CD14-positive monocyte (primary cell): ENCODE results near the gene BAZ1A. TPM values are rescaled to one million over a fixed set of nuclear protein-coding genes. Genes with fewer than 3 reads are reported as not detected.

Source experiments
- DNase-seq, 3 donors: peaks; one replicate each; pipeline ENCODE4 v3.0.0-alpha.2; 2011 to 2022
- H2AFZ ChIP-seq: 2 replicates; pipeline ENCODE4 v1.6.0; 2012; ENCODE audit warnings: mild to moderate bottlenecking, low read depth, low read length, inconsistent platforms; ENCODE audit not compliant: insufficient read depth, poor library complexity, severe bottlenecking
- H3K27ac ChIP-seq, 2 donors: 1 replicate in 1 of 2; 2 replicates in 1 of 2; pipeline ENCODE4 v1.5.1; 2012 to 2013; ENCODE audit warnings: low read length in 2 of 2, control low read depth in 1 of 2, inconsistent platforms in 1 of 2, low read depth in 1 of 2, mild to moderate bottlenecking in 1 of 2
- H3K27me3 ChIP-seq, 2 donors: one replicate each; pipeline versions ENCODE4 v1.6.0 to v1.6.1; 2011 to 2013; ENCODE audit warnings: low read length in 2 of 2; ENCODE audit not compliant: control insufficient read depth in 2 of 2, insufficient read depth in 2 of 2
- H3K36me3 ChIP-seq, 2 donors: replicated peaks in 1 of 2; 1 replicate in 1 of 2; 2 replicates in 1 of 2; pipeline versions ENCODE4 v1.5.1 to v1.6.1; 2012 to 2013; ENCODE audit warnings: low read length in 2 of 2, control low read depth in 1 of 2, inconsistent platforms in 1 of 2, mild to moderate bottlenecking in 1 of 2; ENCODE audit not compliant: insufficient read depth in 2 of 2, control insufficient read depth in 1 of 2
- H3K4me1 ChIP-seq, 2 donors: 1 replicate in 1 of 2; 2 replicates in 1 of 2; pipeline versions ENCODE4 v1.5.1 to v1.6.1; 2012 to 2013; ENCODE audit warnings: low read length in 2 of 2, control low read depth in 1 of 2, inconsistent platforms in 1 of 2, mild to moderate bottlenecking in 1 of 2, moderate library complexity in 1 of 2; ENCODE audit not compliant: insufficient read depth in 2 of 2, control insufficient read depth in 1 of 2
- H3K4me2 ChIP-seq: replicated peaks from 2 replicates; pipeline ENCODE3; 2012; ENCODE audit warnings: low read length, moderate library complexity, mild to moderate bottlenecking; ENCODE audit not compliant: poor library complexity, severe bottlenecking; ENCODE audit errors: extremely low read depth
- H3K4me3 ChIP-seq, 3 experiments: fragments of 200-600 bp in 1 of 3; sonication (generic) in 1 of 3; replicated peaks in 1 of 3; 1 replicate in 2 of 3; 2 replicates in 1 of 3; pipeline ENCODE4 v1.5.1; 2011 to 2013; ENCODE audit warnings: low read length in 3 of 3, mild to moderate bottlenecking in 3 of 3, control low read depth in 2 of 3, low read depth in 2 of 3, inconsistent platforms in 1 of 3, moderate library complexity in 1 of 3
- H3K79me2 ChIP-seq: 2 replicates; pipeline ENCODE4 v1.6.0; 2012; ENCODE audit warnings: mild to moderate bottlenecking, control low read depth, inconsistent platforms, low read length, moderate library complexity; ENCODE audit not compliant: insufficient read depth
- H3K9ac ChIP-seq: 2 replicates; pipeline ENCODE4 v1.6.0; 2017; ENCODE audit warnings: low read length, mild to moderate bottlenecking; ENCODE audit not compliant: insufficient read depth, poor library complexity, severe bottlenecking
- H3K9me3 ChIP-seq, 2 donors: replicated peaks in 1 of 2; 1 replicate in 1 of 2; 2 replicates in 1 of 2; pipeline versions ENCODE4 v1.5.1 to v1.6.1; 2012 to 2013; ENCODE audit warnings: low read length in 2 of 2, control low read depth in 1 of 2; ENCODE audit not compliant: control insufficient read depth in 1 of 2, insufficient read depth in 1 of 2
- H4K20me1 ChIP-seq: 2 replicates; pipeline ENCODE4 v1.6.0; 2012; ENCODE audit warnings: mild to moderate bottlenecking, low read length, control low read depth, moderate library complexity; ENCODE audit not compliant: insufficient read depth
- H3K27ac Mint-ChIP-seq, 7 donors: one replicate each; pipeline ENCODE4 v1.8.0; 2020; ENCODE audit warnings: mild to moderate bottlenecking in 7 of 7, mixed read lengths in 7 of 7, moderate library complexity in 6 of 7, inconsistent platforms in 2 of 7
- H3K27me3 Mint-ChIP-seq, 3 donors: one replicate each; pipeline ENCODE4 v1.8.0; 2021 to 2022; ENCODE audit warnings: low read depth in 3 of 3, mild to moderate bottlenecking in 3 of 3, mixed read lengths in 3 of 3, moderate library complexity in 3 of 3, inconsistent platforms in 1 of 3
- H3K36me3 Mint-ChIP-seq, 2 donors: one replicate each; pipeline ENCODE4 v1.8.0; 2020; ENCODE audit warnings: mixed read lengths in 2 of 2, inconsistent platforms in 1 of 2, mild to moderate bottlenecking in 1 of 2
- H3K4me1 Mint-ChIP-seq: one replicate; pipeline ENCODE4 v1.8.0; 2020; ENCODE audit warnings: mild to moderate bottlenecking, mixed read lengths
- H3K4me3 Mint-ChIP-seq, 2 donors: one replicate each; pipeline ENCODE4 v1.8.0; 2020; ENCODE audit warnings: mild to moderate bottlenecking in 2 of 2, mixed read lengths in 2 of 2, moderate library complexity in 1 of 2
- H3K9me3 Mint-ChIP-seq, 7 donors: one replicate each; pipeline ENCODE4 v1.8.0; 2020 to 2022; ENCODE audit warnings: mixed read lengths in 7 of 7, mild to moderate bottlenecking in 6 of 7, moderate library complexity in 6 of 7, inconsistent platforms in 2 of 7
- WGBS: methylation state at CpG from one replicate; pipeline ENCODE4 v1.1.5; 2013; ENCODE audit warnings: missing lambda C conversion rate; ENCODE audit not compliant: insufficient coverage; 5-methylcytosine and 5-hydroxymethylcytosine counted together
- intact Hi-C, 2 donors: fragments of 100-400 bp; cut with micrococcal nuclease; formaldehyde crosslinking; loops; one replicate each; pipeline versions ENCODE4 v1.15.0 to v1.15.1; 2023
- polyA plus RNA-seq, 3 donors: library from polyadenylated mRNA; depleted of rRNA in 1 of 3; unstranded in 2 of 3; stranded (reverse) in 1 of 3; fragments of 300-500 nt in 2 of 3; fragments of >200 nt in 1 of 3; fragmentation: Illumina TruSeq in 2 of 3; gene quantifications; 1 replicate in 2 of 3; 2 replicates in 1 of 3; pipeline ENCODE4 v1.2.3, GENCODE V29; 2012 to 2021
- TF ChIP-seq, protein P1 (sequence below): fragments of 200-600 bp; IDR thresholded peaks from one replicate; pipeline ENCODE4 v1.8.0; 2022; ENCODE audit warnings: antibody characterized with exemption, mild to moderate bottlenecking

BAZ1A gene
- polyA plus RNA-seq, 3 donors: 7.3 to 25.5 (median 12.7) TPM

DNA sequence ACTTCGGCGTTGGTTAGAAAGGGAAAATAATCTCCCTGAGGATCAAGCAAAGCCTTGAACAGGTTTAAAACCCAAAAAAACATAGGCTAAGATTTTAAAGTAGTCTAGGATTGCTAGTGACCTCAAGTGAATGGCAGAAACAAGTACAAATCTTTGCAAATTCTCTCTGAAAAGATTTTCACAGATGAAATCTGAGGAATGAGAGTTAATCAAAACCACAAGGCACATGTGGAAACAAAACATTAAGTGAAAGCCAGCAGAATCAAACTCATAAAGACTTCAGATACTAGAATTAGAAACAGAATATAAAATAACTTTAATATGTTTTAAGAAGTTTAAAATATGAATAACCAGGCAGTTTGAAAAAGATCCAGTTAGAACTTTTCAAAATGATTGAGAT lies 108.6 kb downstream of the BAZ1A start:
- Histone ChIP-seq H3K79me2 (peaks cover 11% of the 10 kb centered on the region), H3K4me3 (no peak overlapping the region), H3K36me3 (peaks cover 86 to 100% of the 10 kb centered on the region in 2 donors), H3K4me2 (no peak overlapping the region), H4K20me1 (peaks cover 45% of the 10 kb centered on the region), H2AFZ (no peak overlapping the region), H3K9me3 (no peaks in the 10 kb centered on the region), H3K4me1 (no peaks in the 10 kb centered on the region), H3K27me3 (no peaks in the 10 kb centered on the region), H3K9ac (no peak overlapping the region), H3K27ac (no peak overlapping the region)
- no peak overlapping the region for H3K4me3 Mint-ChIP-seq
- intact Hi-C loops: no loop called here
- H3K36me3 Mint-ChIP-seq: peaks cover 58 to 86% of the 10 kb centered on the region in 2 donors
- H3K27ac Mint-ChIP-seq: peak overlapping the region in 2 of 7 donors; percentile 13 to 28
- H3K4me1 Mint-ChIP-seq: no peaks in the 10 kb centered on the region
- DNase-seq: no peak
- H3K9me3 Mint-ChIP-seq: no peaks in the 10 kb centered on the region
- TF ChIP-seq, protein P1, sequence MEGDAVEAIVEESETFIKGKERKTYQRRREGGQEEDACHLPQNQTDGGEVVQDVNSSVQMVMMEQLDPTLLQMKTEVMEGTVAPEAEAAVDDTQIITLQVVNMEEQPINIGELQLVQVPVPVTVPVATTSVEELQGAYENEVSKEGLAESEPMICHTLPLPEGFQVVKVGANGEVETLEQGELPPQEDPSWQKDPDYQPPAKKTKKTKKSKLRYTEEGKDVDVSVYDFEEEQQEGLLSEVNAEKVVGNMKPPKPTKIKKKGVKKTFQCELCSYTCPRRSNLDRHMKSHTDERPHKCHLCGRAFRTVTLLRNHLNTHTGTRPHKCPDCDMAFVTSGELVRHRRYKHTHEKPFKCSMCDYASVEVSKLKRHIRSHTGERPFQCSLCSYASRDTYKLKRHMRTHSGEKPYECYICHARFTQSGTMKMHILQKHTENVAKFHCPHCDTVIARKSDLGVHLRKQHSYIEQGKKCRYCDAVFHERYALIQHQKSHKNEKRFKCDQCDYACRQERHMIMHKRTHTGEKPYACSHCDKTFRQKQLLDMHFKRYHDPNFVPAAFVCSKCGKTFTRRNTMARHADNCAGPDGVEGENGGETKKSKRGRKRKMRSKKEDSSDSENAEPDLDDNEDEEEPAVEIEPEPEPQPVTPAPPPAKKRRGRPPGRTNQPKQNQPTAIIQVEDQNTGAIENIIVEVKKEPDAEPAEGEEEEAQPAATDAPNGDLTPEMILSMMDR: no peak
- WGBS: no CpG with 5 or more reads among the region's 2 CpGs
- peaks cover 0 to 2% (median 0%) of the 10 kb centered on the region in 3 donors for H3K27me3 Mint-ChIP-seq

DNA sequence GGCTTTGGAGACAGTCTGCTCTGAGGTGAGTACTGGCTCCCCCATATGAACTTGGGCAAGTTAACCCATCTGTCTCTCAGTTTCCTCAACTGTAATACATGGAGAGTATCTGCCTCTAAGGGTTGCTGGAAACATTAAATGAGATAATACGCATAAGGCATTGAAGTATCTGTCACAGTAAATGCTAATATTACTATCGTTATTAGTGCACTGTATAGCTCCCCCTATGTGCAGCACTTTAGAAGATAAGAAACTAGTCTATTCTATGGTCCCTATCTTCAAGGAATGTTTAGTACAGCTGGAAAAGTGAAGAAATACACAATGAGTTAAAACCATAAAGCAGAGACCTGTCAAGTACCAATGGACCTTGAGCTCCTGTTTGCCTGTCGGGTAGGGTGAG lies 109.1 kb downstream of the BAZ1A start:
- Histone ChIP-seq H2AFZ (no peak overlapping the region), H3K36me3 (peaks cover 87 to 100% of the 10 kb centered on the region in 2 donors), H3K9me3 (no peaks in the 10 kb centered on the region), H3K4me1 (no peaks in the 10 kb centered on the region), H3K27ac (no peak overlapping the region), H3K4me2 (no peak overlapping the region), H3K4me3 (no peak overlapping the region), H4K20me1 (peaks cover 44% of the 10 kb centered on the region), H3K79me2 (peaks cover 11% of the 10 kb centered on the region), H3K27me3 (no peaks in the 10 kb centered on the region), H3K9ac (no peak overlapping the region)
- WGBS: no CpG with 5 or more reads among the region's 3 CpGs
- no peak overlapping the region for H3K4me3 Mint-ChIP-seq
- peak overlapping the region in 2 of 7 donors; percentile 13 to 28 for H3K27ac Mint-ChIP-seq
- intact Hi-C loops: no loop called here
- no peak for DNase-seq
- no peaks in the 10 kb centered on the region for H3K4me1 Mint-ChIP-seq
- TF ChIP-seq, protein P1: no peak
- H3K9me3 Mint-ChIP-seq: no peaks in the 10 kb centered on the region
- peaks cover 61 to 86% of the 10 kb centered on the region in 2 donors for H3K36me3 Mint-ChIP-seq
- H3K27me3 Mint-ChIP-seq: peaks cover 0 to 2% (median 0%) of the 10 kb centered on the region in 3 donors
